ENCODE measurements around the gene DCP2. TPM values are rescaled to one million over a fixed set of nuclear protein-coding genes. Genes with fewer than 3 reads are reported as not detected.
A peak's percentile ranks its signal among the peaks of the same experiment; 100 is the strongest.

DCP2 gene
- total and polyA plus RNA-seq, 7 donors, result 5.5 to 26.8 (median 18.1) TPM

GRCh38 chr5:112933105-112933504 lies 43.5 kb upstream of the DCP2 start:
- no peaks in the 10 kb centered on the region for H3K9me3 ChIP-seq
- no peak overlapping the region for H3K27ac ChIP-seq
- H3K36me3 ChIP-seq, result no peaks in the 10 kb centered on the region
- H3K4me3 ChIP-seq, result no peak overlapping the region
- no peak for TF ChIP-seq EP300 (IDR thresholded peaks at IDR 0.05)
- no peak for TF ChIP-seq POLR2A (IDR thresholded peaks at IDR 0.05)
- TF ChIP-seq, protein P1, sequence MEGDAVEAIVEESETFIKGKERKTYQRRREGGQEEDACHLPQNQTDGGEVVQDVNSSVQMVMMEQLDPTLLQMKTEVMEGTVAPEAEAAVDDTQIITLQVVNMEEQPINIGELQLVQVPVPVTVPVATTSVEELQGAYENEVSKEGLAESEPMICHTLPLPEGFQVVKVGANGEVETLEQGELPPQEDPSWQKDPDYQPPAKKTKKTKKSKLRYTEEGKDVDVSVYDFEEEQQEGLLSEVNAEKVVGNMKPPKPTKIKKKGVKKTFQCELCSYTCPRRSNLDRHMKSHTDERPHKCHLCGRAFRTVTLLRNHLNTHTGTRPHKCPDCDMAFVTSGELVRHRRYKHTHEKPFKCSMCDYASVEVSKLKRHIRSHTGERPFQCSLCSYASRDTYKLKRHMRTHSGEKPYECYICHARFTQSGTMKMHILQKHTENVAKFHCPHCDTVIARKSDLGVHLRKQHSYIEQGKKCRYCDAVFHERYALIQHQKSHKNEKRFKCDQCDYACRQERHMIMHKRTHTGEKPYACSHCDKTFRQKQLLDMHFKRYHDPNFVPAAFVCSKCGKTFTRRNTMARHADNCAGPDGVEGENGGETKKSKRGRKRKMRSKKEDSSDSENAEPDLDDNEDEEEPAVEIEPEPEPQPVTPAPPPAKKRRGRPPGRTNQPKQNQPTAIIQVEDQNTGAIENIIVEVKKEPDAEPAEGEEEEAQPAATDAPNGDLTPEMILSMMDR (IDR thresholded peaks at IDR 0.05), result no peak
- no peak for TF ChIP-seq POLR2AphosphoS5 (IDR thresholded peaks at IDR 0.05)
- no peaks in the 10 kb centered on the region for H3K27me3 ChIP-seq
- intact Hi-C loops (cut with DNase I), result no loop called here
- no peak for DNase-seq
- 80 to 88% methylated on average over 1 of the region's 1 CpG for WGBS, 2 donors
- H3K4me1 ChIP-seq, result no peaks in the 10 kb centered on the region

- intact Hi-C loops (cut with DNase I), result no loop called here
- Histone ChIP-seq H3K4me1 (no peaks in the 10 kb centered on the region), H3K9me3 (no peaks in the 10 kb centered on the region), H3K36me3 (no peaks in the 10 kb centered on the region), H3K27me3 (no peaks in the 10 kb centered on the region), H3K27ac (peak overlapping the region in 1 of 4 donors; percentile 10), H3K4me3 (no peak overlapping the region)
- WGBS, 2 donors, result 88% methylated on average over 1 of the region's 1 CpG
- TF ChIP-seq, protein P1 (IDR thresholded peaks at IDR 0.05), result no peak
- TF ChIP-seq POLR2A (IDR thresholded peaks at IDR 0.05), result no peak
- TF ChIP-seq POLR2AphosphoS5 (IDR thresholded peaks at IDR 0.05), result no peak
- no peak for TF ChIP-seq EP300 (IDR thresholded peaks at IDR 0.05)
- no peak for DNase-seq
Observed at GRCh38 chr5:112933651-112934365, 42.8 kb upstream of the DCP2 start.

DNA sequence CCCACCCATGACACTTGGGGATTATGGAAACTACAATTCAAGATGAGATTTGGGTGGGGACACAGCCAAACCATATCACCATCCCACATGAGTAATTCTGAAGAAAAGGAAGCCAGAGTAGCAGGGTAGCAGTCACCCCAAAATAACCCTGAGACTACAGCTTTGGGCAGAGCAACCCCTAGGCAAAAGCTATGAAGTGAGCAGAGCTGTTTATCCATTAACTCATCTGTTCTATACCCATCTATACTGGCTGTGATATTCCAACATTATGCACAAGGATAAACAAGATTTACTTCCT lies 42.3 kb upstream of the DCP2 start:
- Histone ChIP-seq H3K9me3 (no peaks in the 10 kb centered on the region), H3K4me1 (no peaks in the 10 kb centered on the region), H3K27me3 (no peaks in the 10 kb centered on the region), H3K27ac (peak overlapping the region in 1 of 4 donors; percentile 10), H3K4me3 (no peak overlapping the region), H3K36me3 (no peaks in the 10 kb centered on the region)
- TF ChIP-seq POLR2A (IDR thresholded peaks at IDR 0.05) (no peak), POLR2AphosphoS5 (IDR thresholded peaks at IDR 0.05) (no peak), EP300 (IDR thresholded peaks at IDR 0.05) (no peak)
- TF ChIP-seq, protein P1 (IDR thresholded peaks at IDR 0.05), result no peak
- intact Hi-C loops (cut with DNase I), result no loop called here
- DNase-seq, result no peak

DNA sequence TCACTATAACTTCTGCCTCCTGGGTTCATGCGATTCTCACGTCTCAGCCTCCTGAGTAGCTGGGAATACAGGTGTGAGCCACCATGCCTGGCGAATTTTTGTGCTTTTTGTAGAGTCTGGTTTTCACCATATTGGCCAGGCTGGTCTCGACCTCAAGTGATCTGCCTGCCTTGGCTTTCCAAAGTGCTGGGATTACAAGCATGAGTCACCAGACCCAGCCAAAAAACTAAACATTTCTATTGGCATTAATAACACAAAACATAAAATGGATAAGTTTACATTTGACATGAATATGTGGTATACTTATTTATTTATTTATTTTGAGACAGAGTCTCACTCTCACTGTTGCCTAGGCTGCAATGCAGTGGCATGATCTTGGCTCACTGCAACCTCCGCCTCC lies 40.9 kb upstream of the DCP2 start:
- no peaks in the 10 kb centered on the region for H3K27me3 ChIP-seq
- no peaks in the 10 kb centered on the region for H3K36me3 ChIP-seq
- no peak overlapping the region for H3K4me3 ChIP-seq
- no peak for TF ChIP-seq POLR2A (IDR thresholded peaks at IDR 0.05)
- no peak for TF ChIP-seq EP300 (IDR thresholded peaks at IDR 0.05)
- TF ChIP-seq, protein P1 (IDR thresholded peaks at IDR 0.05), result no peak
- TF ChIP-seq POLR2AphosphoS5 (IDR thresholded peaks at IDR 0.05), result no peak
- 86% methylated on average over 5 of the region's 5 CpGs for WGBS, 2 donors
- H3K27ac ChIP-seq, result no peak overlapping the region
- intact Hi-C loops (cut with DNase I), result no loop called here
- DNase-seq, result no peak
- H3K9me3 ChIP-seq, result no peaks in the 10 kb centered on the region
- H3K4me1 ChIP-seq, result no peaks in the 10 kb centered on the region

- no peak overlapping the region for H3K27ac ChIP-seq
- no peaks in the 10 kb centered on the region for H3K36me3 ChIP-seq
- intact Hi-C loops (cut with DNase I), result no loop called here
- no peaks in the 10 kb centered on the region for H3K27me3 ChIP-seq
- no peak overlapping the region for H3K4me3 ChIP-seq
- whole genome bisulfite sequencing, 2 donors, result 89 to 91% methylated on average over 8 of the region's 8 CpGs
- no peaks in the 10 kb centered on the region for H3K9me3 ChIP-seq
- no peak for TF ChIP-seq POLR2AphosphoS5 (IDR thresholded peaks at IDR 0.05)
- TF ChIP-seq, protein P1 (IDR thresholded peaks at IDR 0.05), result no peak
- TF ChIP-seq POLR2A (IDR thresholded peaks at IDR 0.05), result no peak
- no peak for TF ChIP-seq EP300 (IDR thresholded peaks at IDR 0.05)
- no peak for DNase-seq
- no peaks in the 10 kb centered on the region for H3K4me1 ChIP-seq
Observed at GRCh38 chr5:112938286-112938685, 38.3 kb upstream of the DCP2 start.
